A549 (cell line): ENCODE measurements around the gene TTC7B.

ENCODE experiments used
- CTCF ChIP-seq: fragments of >200 bp; sonication (Bioruptor Twin); formaldehyde crosslinking; IDR thresholded peaks from 3 replicates; pipeline ENCODE4 v1.5.1; 2016
- EHMT2 ChIP-seq: fragments of 200-600 bp; sonication (generic); IDR thresholded peaks from 2 replicates; pipeline ENCODE4 v1.6.1; 2016; ENCODE audit warnings: antibody characterized with exemption, low read depth, mild to moderate bottlenecking, moderate library complexity
- ELK1 ChIP-seq: fragments of 150-350 bp; IDR thresholded peaks from 2 replicates; pipeline ENCODE4 v1.6.1; 2014; ENCODE audit warnings: low read depth, mild to moderate bottlenecking, low read length
- HDAC2 ChIP-seq: fragments of 200-600 bp; sonication (generic); IDR thresholded peaks from 2 replicates; pipeline ENCODE4 v1.6.1; 2016
- JUNB ChIP-seq: fragments of >200 bp; sonication (Bioruptor Twin); formaldehyde crosslinking; IDR thresholded peaks from 2 replicates; pipeline ENCODE4 v1.6.1; 2016
- MAZ ChIP-seq: fragments of 150-350 bp; IDR thresholded peaks from 2 replicates; pipeline ENCODE4 v1.6.1; 2014; ENCODE audit warnings: antibody characterized with exemption, low read depth, low read length, borderline replicate concordance
- PBX3 ChIP-seq: IDR thresholded peaks from 2 replicates; pipeline ENCODE4 v1.6.1; 2012
- POLR2A ChIP-seq: IDR thresholded peaks from 2 replicates; pipeline ENCODE4 v1.6.1; 2012; ENCODE audit warnings: mild to moderate bottlenecking, low read length
- RAD21 ChIP-seq, 2 experiments: fragments of >200 bp in 1 of 2; sonication (Bioruptor Twin) in 1 of 2; formaldehyde crosslinking in 1 of 2; IDR thresholded peaks in 1 of 2; conservative IDR thresholded peaks in 1 of 2; 2 replicates in 1 of 2; 3 replicates in 1 of 2; pipeline ENCODE4 v1.6.1; 2012 to 2018; ENCODE audit warnings: inconsistent platforms in 1 of 2
- RCOR1 ChIP-seq: fragments of 150-350 bp; IDR thresholded peaks from 2 replicates; pipeline ENCODE4 v1.6.1; 2014; ENCODE audit warnings: antibody characterized with exemption, low read length, low read depth
- RFX5 ChIP-seq: fragments of 450-650 bp; IDR thresholded peaks from 2 replicates; pipeline ENCODE4 v1.7.1; 2014; ENCODE audit warnings: antibody characterized with exemption, mild to moderate bottlenecking, moderate library complexity
- SREBF2 ChIP-seq: fragments of 450-650 bp; IDR thresholded peaks from 2 replicates; pipeline ENCODE4 v1.6.1; 2014; ENCODE audit warnings: mild to moderate bottlenecking, moderate library complexity

- TF ChIP-seq RFX5 (no peak), RAD21 (conservative IDR thresholded peaks at IDR 0.05 in 1 of 2, IDR thresholded peaks at IDR 0.05 in 1 of 2) (no peak), SREBF2 (no peak), ELK1 (no peak), CTCF (no peak), JUNB (no peak), RCOR1 (no peak), PBX3 (no peak), POLR2A (no peak), EHMT2 (no peak), HDAC2 (no peak), MAZ (no peak)
Measured at GRCh38 chr14:90587918-90588317, 228.3 kb downstream of the TTC7B start.
